KMS-11 (cell line): ENCODE measurements around the gene KISS1.

ENCODE experiments used
- H2AFZ ChIP-seq: fragments of 200-600 bp; sonication (generic); 2 replicates; pipeline ENCODE4 v1.6.1; 2016; ENCODE audit warnings: antibody characterized with exemption, mixed run types, low read depth
- H3K27ac ChIP-seq: fragments of 200-600 bp; sonication (generic); 2 replicates; pipeline ENCODE4 v1.6.1; 2016; ENCODE audit warnings: mild to moderate bottlenecking, mixed run types
- H3K27me3 ChIP-seq: fragments of 200-600 bp; sonication (generic); 2 replicates; pipeline ENCODE4 v1.6.1; 2017; ENCODE audit warnings: mild to moderate bottlenecking, low read depth, mixed run types, moderate library complexity; ENCODE audit not compliant: insufficient read depth
- H3K36me3 ChIP-seq: fragments of 200-600 bp; sonication (generic); 2 replicates; pipeline ENCODE4 v1.6.1; 2017; ENCODE audit warnings: mild to moderate bottlenecking, mixed run types; ENCODE audit not compliant: insufficient read depth
- H3K4me1 ChIP-seq: fragments of 200-600 bp; sonication (generic); 2 replicates; pipeline ENCODE4 v1.6.1; 2016; ENCODE audit warnings: mild to moderate bottlenecking, low read depth, mixed run types; ENCODE audit not compliant: poor library complexity, severe bottlenecking
- H3K4me2 ChIP-seq: fragments of 200-600 bp; sonication (generic); 2 replicates; pipeline ENCODE4 v1.7.0; 2016; ENCODE audit warnings: mild to moderate bottlenecking, mixed run types
- H3K4me3 ChIP-seq: fragments of 200-600 bp; sonication (generic); IDR thresholded peaks from 2 replicates; pipeline ENCODE4 v1.6.1; 2017; ENCODE audit warnings: low read depth, low read length, mixed read lengths; ENCODE audit not compliant: insufficient read depth
- H3K79me2 ChIP-seq: fragments of 200-600 bp; sonication (generic); 2 replicates; pipeline ENCODE4 v1.6.1; 2016; ENCODE audit warnings: low read depth, mixed run types; ENCODE audit not compliant: insufficient read depth
- H3K9ac ChIP-seq: fragments of 200-600 bp; sonication (generic); 2 replicates; pipeline ENCODE4 v1.6.1; 2016; ENCODE audit warnings: mild to moderate bottlenecking, mixed run types
- H4K20me1 ChIP-seq: fragments of 200-600 bp; sonication (generic); 2 replicates; pipeline ENCODE4 v1.6.1; 2016; ENCODE audit warnings: mild to moderate bottlenecking, mixed run types; ENCODE audit not compliant: insufficient read depth
- CTCF ChIP-seq: fragments of 200-600 bp; sonication (generic); conservative IDR thresholded peaks from 2 replicates; pipeline ENCODE4 v1.6.1; 2017; ENCODE audit warnings: low read depth, mild to moderate bottlenecking, antibody characterized with exemption, low read length, moderate library complexity, mixed read lengths

KISS1 gene

GRCh38 chr1:204153667-204154066, 42.6 kb downstream of the KISS1 start:
- H3K4me2 ChIP-seq: no peak overlapping the region
- no peak overlapping the region for H2AFZ ChIP-seq
- H3K9ac ChIP-seq: no peak overlapping the region
- peaks cover 11% of the 10 kb centered on the region; the same call in 1 of the 2 replicates for H3K27me3 ChIP-seq
- TF ChIP-seq CTCF: no peak
- H3K79me2 ChIP-seq: no peaks in the 10 kb centered on the region
- no peaks in the 10 kb centered on the region for H4K20me1 ChIP-seq
- H3K4me1 ChIP-seq: no peaks in the 10 kb centered on the region
- no peaks in the 10 kb centered on the region for H3K36me3 ChIP-seq
- H3K4me3 ChIP-seq: no peak overlapping the region
- H3K27ac ChIP-seq: no peak overlapping the region

GRCh38 chr1:204152310-204153044, 43.8 kb downstream of the KISS1 start:
- Histone ChIP-seq H3K36me3 (no peaks in the 10 kb centered on the region), H3K79me2 (no peaks in the 10 kb centered on the region), H4K20me1 (no peaks in the 10 kb centered on the region), H3K4me2 (no peak overlapping the region; the same call in 1 of the 2 replicates), H3K4me1 (no peaks in the 10 kb centered on the region), H3K27ac (no peak overlapping the region), H3K9ac (no peak overlapping the region), H2AFZ (peak overlapping the region; percentile 15; the same call in 1 of the 2 replicates), H3K27me3 (peaks cover 11% of the 10 kb centered on the region; the same call in 1 of the 2 replicates), H3K4me3 (no peak overlapping the region)
- TF ChIP-seq CTCF: no peak

DNA sequence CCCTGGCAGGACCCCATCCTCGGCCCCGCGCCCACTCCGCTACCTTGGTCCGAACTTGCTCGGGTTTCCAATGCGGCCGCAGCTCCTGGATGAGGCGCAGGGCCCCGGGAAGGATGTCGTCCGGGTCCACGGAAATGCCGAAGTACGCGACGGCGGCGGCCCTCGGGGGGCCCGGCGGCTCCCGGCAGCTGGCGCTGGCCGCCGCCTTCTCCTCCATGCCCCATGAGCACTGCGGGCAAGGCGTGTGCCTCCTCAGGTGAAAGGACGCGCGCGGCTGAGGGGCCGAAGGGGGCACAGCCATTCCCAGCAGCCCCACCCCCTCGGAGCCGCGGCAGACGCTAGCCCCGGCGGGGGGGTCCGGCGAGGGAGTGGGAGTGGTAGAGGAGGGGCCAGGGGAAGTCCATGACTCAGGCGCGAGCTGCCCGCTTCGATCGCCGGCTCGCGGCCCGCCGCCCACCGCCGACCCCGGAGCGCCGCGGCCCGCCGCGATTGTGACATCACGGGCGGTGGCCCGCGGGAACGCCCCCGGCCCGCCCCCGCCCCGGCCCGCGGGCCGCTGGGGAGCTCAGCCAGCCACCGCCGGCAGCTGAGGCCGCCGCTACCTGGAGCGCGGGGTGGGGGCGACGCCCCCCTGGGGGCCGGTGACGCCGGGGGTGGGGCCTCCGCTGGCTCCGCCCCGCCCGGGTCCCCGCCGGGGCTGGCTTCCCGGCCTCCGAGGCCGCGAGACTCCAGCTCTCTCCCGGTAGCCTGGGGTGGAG, 44.6 kb downstream of the KISS1 start, which contains the start of gene ETNK2:
ETNK2 (minus strand) TSS at position 493 of the 758 bp plus-strand sequence; CDS start at position 301, 192 bp downstream.
- H3K27me3 ChIP-seq: peaks cover 7% of the 10 kb centered on the region; the same call in 1 of the 2 replicates
- H3K4me3 ChIP-seq: no peak within 1 kb of the TSS
- no peak within 1 kb of the TSS; the same call in 1 of the 2 replicates for H3K4me2 ChIP-seq
- H2AFZ ChIP-seq: peak within 1 kb of the TSS; percentile 15; the same call in 1 of the 2 replicates
- TF ChIP-seq CTCF: no peak
- no peak within 1 kb of the TSS for H3K9ac ChIP-seq
- H4K20me1 ChIP-seq: no peaks in the 10 kb centered on the region
- no peaks in the 10 kb centered on the region for H3K36me3 ChIP-seq
- H3K4me1 ChIP-seq: no peaks in the 10 kb centered on the region
- H3K27ac ChIP-seq: no peak within 1 kb of the TSS
- H3K79me2 ChIP-seq: no peaks in the 10 kb centered on the region

DNA sequence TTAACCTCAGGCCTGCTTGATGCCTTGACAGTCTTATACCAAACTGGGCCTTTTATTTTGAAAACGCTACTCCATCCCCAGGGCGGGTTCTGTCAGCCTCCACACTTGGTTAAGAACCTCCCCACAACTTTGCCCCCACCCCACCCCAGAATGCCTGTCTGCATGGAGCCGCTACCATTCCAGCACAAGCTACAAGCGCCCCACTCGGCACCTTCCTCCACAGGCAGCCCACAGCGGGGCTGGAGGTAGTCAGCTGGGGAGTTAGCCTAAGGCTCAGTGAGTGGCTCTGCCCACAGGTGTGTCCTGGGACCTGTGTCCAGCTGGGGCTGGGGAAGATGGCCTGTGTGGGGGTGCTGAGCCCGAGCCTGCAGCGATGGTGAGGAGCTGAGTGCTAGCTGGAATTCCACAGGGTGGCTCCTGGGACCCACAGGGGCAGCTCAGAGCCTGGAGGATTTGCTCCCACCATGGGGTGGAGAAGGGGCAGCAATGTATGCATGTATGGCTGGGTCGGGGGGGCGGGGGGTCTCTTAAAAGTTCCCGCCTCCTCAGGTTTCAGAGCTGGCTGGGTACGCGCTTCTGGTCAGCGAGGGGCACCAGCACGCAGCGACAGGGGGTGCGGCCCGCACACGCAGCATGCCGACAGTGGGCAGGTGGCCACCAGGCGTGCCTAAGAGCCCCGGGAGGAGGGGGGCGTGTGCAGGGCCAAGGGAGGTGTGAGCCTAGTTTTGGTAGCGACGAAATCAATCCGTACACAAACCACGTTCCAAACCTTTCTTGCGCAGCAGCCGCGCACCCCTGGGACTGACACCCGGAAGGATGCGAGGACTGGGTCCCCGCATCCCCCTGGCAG, 45.4 kb downstream of the KISS1 start:
- peaks cover 14% of the 10 kb centered on the region; the same call in 1 of the 2 replicates for H3K27me3 ChIP-seq
- no peaks in the 10 kb centered on the region for H4K20me1 ChIP-seq
- no peak overlapping the region for H3K4me2 ChIP-seq
- no peak overlapping the region for H3K4me3 ChIP-seq
- no peak overlapping the region for H3K27ac ChIP-seq
- H3K36me3 ChIP-seq: no peaks in the 10 kb centered on the region
- H3K79me2 ChIP-seq: no peaks in the 10 kb centered on the region
- H3K9ac ChIP-seq: no peak overlapping the region
- H3K4me1 ChIP-seq: no peaks in the 10 kb centered on the region
- H2AFZ ChIP-seq: no peak overlapping the region
- TF ChIP-seq CTCF: no peak
